Activated T-helper 2 cell treated with anti-CD3 and anti-CD28 coated beads, Interferon-gamma antibody, Interleukin-2, Interleukin-4, amounts not matched to agents 10 μg/mL and 5 μg/mL and 100 μg/mL, durations not matched to agents 14 hours and 24 hours and 36 hours (primary cell): ENCODE data around the gene CHRNA10. TPM values are rescaled to one million over a fixed set of nuclear protein-coding genes. Genes with fewer than 3 reads are reported as not detected.

Source experiments
- DNase-seq: peaks from one replicate; pipeline ENCODE4 v3.0.0; 2021; ENCODE audit warnings: low spot score
- H3K27ac Mint-ChIP-seq: one replicate; pipeline ENCODE4 v1.8.0; 2021; ENCODE audit warnings: mixed read lengths
- H3K27me3 Mint-ChIP-seq: one replicate; pipeline ENCODE4 v1.8.0; 2021; ENCODE audit warnings: low read depth, mixed read lengths
- H3K36me3 Mint-ChIP-seq: one replicate; pipeline ENCODE4 v1.8.0; 2021; ENCODE audit warnings: low read depth, mixed read lengths
- H3K4me1 Mint-ChIP-seq: one replicate; pipeline ENCODE4 v1.8.0; 2021; ENCODE audit warnings: low read depth, mixed read lengths
- H3K4me3 Mint-ChIP-seq: one replicate; pipeline ENCODE4 v1.8.0; 2021; ENCODE audit warnings: low read depth, mild to moderate bottlenecking, moderate library complexity, mixed read lengths
- H3K9me3 Mint-ChIP-seq: one replicate; pipeline ENCODE4 v1.8.0; 2021; ENCODE audit warnings: mixed read lengths
- intact Hi-C: fragments of 100-400 bp; cut with micrococcal nuclease; formaldehyde crosslinking; loops from one replicate; pipeline ENCODE4 v1.15.1; 2023
- total RNA-seq: library from RNA; stranded (reverse); gene quantifications from 2 replicates; pipeline ENCODE4 v1.2.3, GENCODE V29; 2022

CHRNA10 gene
- total RNA-seq, 1 donor from 2014 or later = 2.4 TPM

GRCh38 chr11:3683039-3683438 is 11.9 kb upstream of the CHRNA10 start:
- Mint-ChIP-seq H3K4me1 (peaks cover 8% of the 10 kb centered on the region), H3K36me3 (peaks cover 85% of the 10 kb centered on the region), H3K4me3 (no peak overlapping the region), H3K27me3 (no peaks in the 10 kb centered on the region), H3K9me3 (no peaks in the 10 kb centered on the region), H3K27ac (no peak overlapping the region)
- intact Hi-C loops = no loop called here
- DNase-seq = no peak

GRCh38 chr11:3679077-3679476 is 7.9 kb upstream of the CHRNA10 start:
- peaks cover 85% of the 10 kb centered on the region for H3K36me3 Mint-ChIP-seq
- no peaks in the 10 kb centered on the region for H3K27me3 Mint-ChIP-seq
- H3K4me3 Mint-ChIP-seq = no peak overlapping the region
- intact Hi-C loops = no loop called here
- H3K4me1 Mint-ChIP-seq = peaks cover 8% of the 10 kb centered on the region
- peak overlapping the region; percentile 25 for H3K27ac Mint-ChIP-seq
- no peaks in the 10 kb centered on the region for H3K9me3 Mint-ChIP-seq
- no peak for DNase-seq

- DNase-seq = no peak
- H3K9me3 Mint-ChIP-seq = no peaks in the 10 kb centered on the region
- no peaks in the 10 kb centered on the region for H3K27me3 Mint-ChIP-seq
- no peak overlapping the region for H3K4me3 Mint-ChIP-seq
- H3K4me1 Mint-ChIP-seq = no peaks in the 10 kb centered on the region
- H3K36me3 Mint-ChIP-seq = peaks cover 75% of the 10 kb centered on the region
- H3K27ac Mint-ChIP-seq = no peak overlapping the region
- intact Hi-C loops = no loop called here
These were observed 4.8 kb upstream of the CHRNA10 start for GRCh38 chr11:3675971-3676370.

GRCh38 chr11:3674189-3674588 is 3.0 kb upstream of the CHRNA10 start:
- H3K36me3 Mint-ChIP-seq = peaks cover 67% of the 10 kb centered on the region

GRCh38 chr11:3669742-3670183 is 1.4 kb downstream of the CHRNA10 start:
- DNase-seq = no peak
- H3K4me1 Mint-ChIP-seq = no peaks in the 10 kb centered on the region
- intact Hi-C loops = no loop called here
- no peaks in the 10 kb centered on the region for H3K27me3 Mint-ChIP-seq
- H3K9me3 Mint-ChIP-seq = no peaks in the 10 kb centered on the region
- H3K36me3 Mint-ChIP-seq = peaks cover 40% of the 10 kb centered on the region
- H3K27ac Mint-ChIP-seq = no peak overlapping the region
- H3K4me3 Mint-ChIP-seq = no peak overlapping the region

More at GRCh38 chr11:3674189-3674588, 3.0 kb upstream of the CHRNA10 start:
- Mint-ChIP-seq H3K4me1 (no peaks in the 10 kb centered on the region), H3K27ac (no peak overlapping the region), H3K4me3 (no peak overlapping the region), H3K9me3 (no peaks in the 10 kb centered on the region), H3K27me3 (no peaks in the 10 kb centered on the region)
- DNase-seq = no peak
- intact Hi-C loops = no loop called here

GRCh38 chr11:3669128-3669527 is 2.1 kb downstream of the CHRNA10 start:
- H3K9me3 Mint-ChIP-seq = no peaks in the 10 kb centered on the region
- no peaks in the 10 kb centered on the region for H3K4me1 Mint-ChIP-seq
- DNase-seq = no peak
- no peak overlapping the region for H3K4me3 Mint-ChIP-seq
- no peak overlapping the region for H3K27ac Mint-ChIP-seq
- intact Hi-C loops = no loop called here
- no peaks in the 10 kb centered on the region for H3K27me3 Mint-ChIP-seq
- H3K36me3 Mint-ChIP-seq = peaks cover 37% of the 10 kb centered on the region

GRCh38 chr11:3667149-3668035 is 3.8 kb downstream of the CHRNA10 start:
- Mint-ChIP-seq H3K36me3 (peaks cover 25% of the 10 kb centered on the region), H3K9me3 (no peaks in the 10 kb centered on the region), H3K27ac (no peak overlapping the region), H3K4me1 (no peaks in the 10 kb centered on the region), H3K4me3 (no peak overlapping the region), H3K27me3 (no peaks in the 10 kb centered on the region)
- intact Hi-C loops = no loop called here
- no peak for DNase-seq

GRCh38 chr11:3666023-3666530 is 5.1 kb downstream of the CHRNA10 start:
- intact Hi-C loops = no loop called here
- Mint-ChIP-seq H3K27me3 (no peaks in the 10 kb centered on the region), H3K27ac (no peak overlapping the region), H3K36me3 (peaks cover 23% of the 10 kb centered on the region), H3K9me3 (no peaks in the 10 kb centered on the region), H3K4me3 (no peak overlapping the region), H3K4me1 (no peaks in the 10 kb centered on the region)
- DNase-seq = no peak

GRCh38 chr11:3665336-3666022 is 5.7 kb downstream of the CHRNA10 start:
- Mint-ChIP-seq H3K27me3 (no peaks in the 10 kb centered on the region), H3K4me1 (no peaks in the 10 kb centered on the region), H3K9me3 (no peaks in the 10 kb centered on the region), H3K4me3 (no peak overlapping the region), H3K27ac (no peak overlapping the region), H3K36me3 (peaks cover 18% of the 10 kb centered on the region)
- DNase-seq = no peak
- intact Hi-C loops = no loop called here

GRCh38 chr11:3664032-3664630 is 7.1 kb downstream of the CHRNA10 start:
- Mint-ChIP-seq H3K36me3 (peaks cover 15% of the 10 kb centered on the region), H3K9me3 (no peaks in the 10 kb centered on the region)
- intact Hi-C loops = no loop called here

GRCh38 chr11:3662856-3663255 is 8.3 kb downstream of the CHRNA10 start:
- Mint-ChIP-seq H3K9me3 (no peaks in the 10 kb centered on the region), H3K36me3 (peaks cover 15% of the 10 kb centered on the region), H3K4me1 (no peaks in the 10 kb centered on the region), H3K4me3 (no peak overlapping the region), H3K27ac (no peak overlapping the region), H3K27me3 (no peaks in the 10 kb centered on the region)
- intact Hi-C loops = no loop called here
- no peak for DNase-seq

More at GRCh38 chr11:3664032-3664630, 7.1 kb downstream of the CHRNA10 start:
- H3K27ac Mint-ChIP-seq = no peak overlapping the region
- no peaks in the 10 kb centered on the region for H3K27me3 Mint-ChIP-seq
- H3K4me3 Mint-ChIP-seq = no peak overlapping the region
- no peaks in the 10 kb centered on the region for H3K4me1 Mint-ChIP-seq
- no peak for DNase-seq

- Mint-ChIP-seq H3K4me3 (no peak overlapping the region), H3K4me1 (no peaks in the 10 kb centered on the region), H3K27me3 (no peaks in the 10 kb centered on the region), H3K36me3 (peaks cover 15% of the 10 kb centered on the region), H3K9me3 (no peaks in the 10 kb centered on the region), H3K27ac (no peak overlapping the region)
- intact Hi-C loops = no loop called here
- no peak for DNase-seq
These were observed 10.2 kb downstream of the CHRNA10 start for GRCh38 chr11:3660960-3661359.
